K562 (cell line): ENCODE data around the gene BEST3. TPM values are rescaled to one million over a fixed set of nuclear protein-coding genes. Genes with fewer than 3 reads are reported as not detected.

Source experiments
- EZH2 ChIP-seq: IDR thresholded peaks from 2 replicates; pipeline ENCODE4 v1.6.1; 2012; ENCODE audit warnings: low read depth, mild to moderate bottlenecking, inconsistent platforms, low read length, borderline replicate concordance
- GATA2 ChIP-seq: sonication (generic); formaldehyde crosslinking; IDR thresholded peaks from 2 replicates; pipeline ENCODE4 v1.4.0; 2020; ENCODE audit warnings: mild to moderate bottlenecking, missing genetic modification reagents
- HOXB6 ChIP-seq: fragments of 250-450 bp; sonication (Bioruptor Pico); IDR thresholded peaks from 2 replicates; pipeline ENCODE4 v1.5.1; 2022; ENCODE audit warnings: mild to moderate bottlenecking, borderline replicate concordance
- KLF6 ChIP-seq: fragments of 250-450 bp; sonication (Bioruptor Pico); IDR thresholded peaks from 2 replicates; pipeline ENCODE4 v1.4.0; 2020; ENCODE audit warnings: mild to moderate bottlenecking, moderate library complexity, borderline replicate concordance
- MEIS2 ChIP-seq: fragments of 450-650 bp; IDR thresholded peaks from 2 replicates; pipeline ENCODE4 v1.6.1; 2014; ENCODE audit warnings: mild to moderate bottlenecking; ENCODE audit not compliant: partially characterized antibody
- SP1 ChIP-seq: sonication (generic); formaldehyde crosslinking; IDR thresholded peaks from 2 replicates; pipeline ENCODE4 v1.8.1; 2022; ENCODE audit warnings: mild to moderate bottlenecking, missing genetic modification reagents
- SRSF7 ChIP-seq: fragments of 200-400 bp; formaldehyde crosslinking; optimal IDR thresholded peaks from 2 replicates; pipeline ENCODE3; 2017; ENCODE audit warnings: mild to moderate bottlenecking, low read depth, low read length
- STAT5A ChIP-seq: IDR thresholded peaks from 2 replicates; pipeline ENCODE4 v1.6.1; 2012; ENCODE audit warnings: low read length, inconsistent platforms, borderline replicate concordance
- TFAM ChIP-seq: fragments of 250-450 bp; sonication (Bioruptor Pico); conservative IDR thresholded peaks from 2 replicates; pipeline ENCODE4 v1.5.0; 2021; ENCODE audit warnings: mild to moderate bottlenecking, moderate library complexity
- ZNF75A ChIP-seq: fragments of 450-650 bp; formaldehyde crosslinking; IDR thresholded peaks from 2 replicates; pipeline ENCODE4 v1.4.0; 2020; ENCODE audit warnings: mild to moderate bottlenecking
- polyA plus RNA-seq, 8 experiments: library from polyadenylated mRNA; depleted of rRNA in 4 of 8; stranded (reverse) in 5 of 8; unstranded in 3 of 8; fragments of >200 nt; fragmentation: Nextera tagmentation in 2 of 8; fragmentation: Illumina TruSeq in 1 of 8; extraction: Ambion mirVana in 2 of 8; extraction: Trizol in 1 of 8; gene quantifications; 2 replicates each; pipeline versions ENCODE4 v1.2.1 to v1.2.3, GENCODE V29; 2011 to 2014; ENCODE audit warnings: inconsistent platforms in 1 of 8, missing spikeins in 1 of 8
- total RNA-seq, 7 experiments: library from RNA; depleted of rRNA in 6 of 7; stranded (reverse); fragments of >200 nt in 6 of 7; fragmentation: Illumina TruSeq in 2 of 7; extraction: Trizol in 2 of 7; gene quantifications; 2 replicates each; pipeline versions ENCODE4 v1.2.1 to v1.2.3, GENCODE V29; 2011 to 2021; ENCODE audit warnings: low replicate concordance in 1 of 7
- TF ChIP-seq, protein P1 (sequence below), 2 experiments: IDR thresholded peaks in 1 of 2; conservative IDR thresholded peaks in 1 of 2; 2 replicates each; pipeline ENCODE4 v1.6.1; 2016; ENCODE audit warnings: low read depth in 2 of 2, mild to moderate bottlenecking in 1 of 2, missing compliant biosample characterization in 1 of 2, missing genetic modification characterization in 1 of 2, moderate library complexity in 1 of 2
- TF ChIP-seq, protein P2 (sequence below): fragments of 200-600 bp; sonication (generic); IDR thresholded peaks from one replicate; pipeline ENCODE4 v1.6.1; 2012; ENCODE audit warnings: mild to moderate bottlenecking, low read depth, low read length, inconsistent platforms
- TF ChIP-seq, protein P3 (sequence below): fragments of 250-450 bp; sonication (Bioruptor Pico); IDR thresholded peaks from 2 replicates; pipeline ENCODE4 v1.4.0; 2020; ENCODE audit warnings: borderline replicate concordance

BEST3 gene
- total and polyA plus RNA-seq, 9 of the 15 experiments (the other 6 are each of a cell fraction or from before 2014, with no cell fraction given): 0.15 TPM; not detected in 8

DNA sequence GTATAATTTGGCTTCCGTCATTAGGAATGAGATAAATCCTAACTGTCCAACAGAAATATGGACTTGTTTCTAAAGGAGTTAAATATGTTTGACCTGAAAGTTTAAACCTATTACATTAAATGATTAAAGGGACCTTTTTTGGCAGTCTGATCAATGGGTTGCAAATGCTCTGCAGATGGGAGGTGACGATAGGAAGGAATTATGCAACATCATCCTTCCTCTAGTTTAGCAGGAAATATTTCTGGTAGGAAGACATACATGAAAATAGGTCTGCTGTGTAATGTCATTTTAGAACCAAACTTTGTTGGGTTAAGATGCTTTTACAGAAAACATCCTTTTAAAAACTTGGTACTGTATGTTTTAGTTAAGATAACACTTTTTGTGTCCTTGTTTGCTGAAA lies 91.0 kb downstream of the BEST3 start (continued):
- TF ChIP-seq, protein P1, sequence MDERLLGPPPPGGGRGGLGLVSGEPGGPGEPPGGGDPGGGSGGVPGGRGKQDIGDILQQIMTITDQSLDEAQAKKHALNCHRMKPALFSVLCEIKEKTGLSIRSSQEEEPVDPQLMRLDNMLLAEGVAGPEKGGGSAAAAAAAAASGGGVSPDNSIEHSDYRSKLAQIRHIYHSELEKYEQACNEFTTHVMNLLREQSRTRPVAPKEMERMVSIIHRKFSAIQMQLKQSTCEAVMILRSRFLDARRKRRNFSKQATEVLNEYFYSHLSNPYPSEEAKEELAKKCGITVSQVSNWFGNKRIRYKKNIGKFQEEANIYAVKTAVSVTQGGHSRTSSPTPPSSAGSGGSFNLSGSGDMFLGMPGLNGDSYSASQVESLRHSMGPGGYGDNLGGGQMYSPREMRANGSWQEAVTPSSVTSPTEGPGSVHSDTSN (CRISPR knock-in tag; IDR thresholded peaks at IDR 0.05; ENCODE audit: low read depth): no peak
- TF ChIP-seq, protein P1 (tag; conservative IDR thresholded peaks at IDR 0.05; ENCODE audit: low read depth): peak; percentile 43
- TF ChIP-seq SP1 (CRISPR knock-in tag): no peak
- no peak for TF ChIP-seq GATA2 (CRISPR knock-in tag)
- no peak for TF ChIP-seq HOXB6 (CRISPR knock-in tag)
- TF ChIP-seq, protein P2, sequence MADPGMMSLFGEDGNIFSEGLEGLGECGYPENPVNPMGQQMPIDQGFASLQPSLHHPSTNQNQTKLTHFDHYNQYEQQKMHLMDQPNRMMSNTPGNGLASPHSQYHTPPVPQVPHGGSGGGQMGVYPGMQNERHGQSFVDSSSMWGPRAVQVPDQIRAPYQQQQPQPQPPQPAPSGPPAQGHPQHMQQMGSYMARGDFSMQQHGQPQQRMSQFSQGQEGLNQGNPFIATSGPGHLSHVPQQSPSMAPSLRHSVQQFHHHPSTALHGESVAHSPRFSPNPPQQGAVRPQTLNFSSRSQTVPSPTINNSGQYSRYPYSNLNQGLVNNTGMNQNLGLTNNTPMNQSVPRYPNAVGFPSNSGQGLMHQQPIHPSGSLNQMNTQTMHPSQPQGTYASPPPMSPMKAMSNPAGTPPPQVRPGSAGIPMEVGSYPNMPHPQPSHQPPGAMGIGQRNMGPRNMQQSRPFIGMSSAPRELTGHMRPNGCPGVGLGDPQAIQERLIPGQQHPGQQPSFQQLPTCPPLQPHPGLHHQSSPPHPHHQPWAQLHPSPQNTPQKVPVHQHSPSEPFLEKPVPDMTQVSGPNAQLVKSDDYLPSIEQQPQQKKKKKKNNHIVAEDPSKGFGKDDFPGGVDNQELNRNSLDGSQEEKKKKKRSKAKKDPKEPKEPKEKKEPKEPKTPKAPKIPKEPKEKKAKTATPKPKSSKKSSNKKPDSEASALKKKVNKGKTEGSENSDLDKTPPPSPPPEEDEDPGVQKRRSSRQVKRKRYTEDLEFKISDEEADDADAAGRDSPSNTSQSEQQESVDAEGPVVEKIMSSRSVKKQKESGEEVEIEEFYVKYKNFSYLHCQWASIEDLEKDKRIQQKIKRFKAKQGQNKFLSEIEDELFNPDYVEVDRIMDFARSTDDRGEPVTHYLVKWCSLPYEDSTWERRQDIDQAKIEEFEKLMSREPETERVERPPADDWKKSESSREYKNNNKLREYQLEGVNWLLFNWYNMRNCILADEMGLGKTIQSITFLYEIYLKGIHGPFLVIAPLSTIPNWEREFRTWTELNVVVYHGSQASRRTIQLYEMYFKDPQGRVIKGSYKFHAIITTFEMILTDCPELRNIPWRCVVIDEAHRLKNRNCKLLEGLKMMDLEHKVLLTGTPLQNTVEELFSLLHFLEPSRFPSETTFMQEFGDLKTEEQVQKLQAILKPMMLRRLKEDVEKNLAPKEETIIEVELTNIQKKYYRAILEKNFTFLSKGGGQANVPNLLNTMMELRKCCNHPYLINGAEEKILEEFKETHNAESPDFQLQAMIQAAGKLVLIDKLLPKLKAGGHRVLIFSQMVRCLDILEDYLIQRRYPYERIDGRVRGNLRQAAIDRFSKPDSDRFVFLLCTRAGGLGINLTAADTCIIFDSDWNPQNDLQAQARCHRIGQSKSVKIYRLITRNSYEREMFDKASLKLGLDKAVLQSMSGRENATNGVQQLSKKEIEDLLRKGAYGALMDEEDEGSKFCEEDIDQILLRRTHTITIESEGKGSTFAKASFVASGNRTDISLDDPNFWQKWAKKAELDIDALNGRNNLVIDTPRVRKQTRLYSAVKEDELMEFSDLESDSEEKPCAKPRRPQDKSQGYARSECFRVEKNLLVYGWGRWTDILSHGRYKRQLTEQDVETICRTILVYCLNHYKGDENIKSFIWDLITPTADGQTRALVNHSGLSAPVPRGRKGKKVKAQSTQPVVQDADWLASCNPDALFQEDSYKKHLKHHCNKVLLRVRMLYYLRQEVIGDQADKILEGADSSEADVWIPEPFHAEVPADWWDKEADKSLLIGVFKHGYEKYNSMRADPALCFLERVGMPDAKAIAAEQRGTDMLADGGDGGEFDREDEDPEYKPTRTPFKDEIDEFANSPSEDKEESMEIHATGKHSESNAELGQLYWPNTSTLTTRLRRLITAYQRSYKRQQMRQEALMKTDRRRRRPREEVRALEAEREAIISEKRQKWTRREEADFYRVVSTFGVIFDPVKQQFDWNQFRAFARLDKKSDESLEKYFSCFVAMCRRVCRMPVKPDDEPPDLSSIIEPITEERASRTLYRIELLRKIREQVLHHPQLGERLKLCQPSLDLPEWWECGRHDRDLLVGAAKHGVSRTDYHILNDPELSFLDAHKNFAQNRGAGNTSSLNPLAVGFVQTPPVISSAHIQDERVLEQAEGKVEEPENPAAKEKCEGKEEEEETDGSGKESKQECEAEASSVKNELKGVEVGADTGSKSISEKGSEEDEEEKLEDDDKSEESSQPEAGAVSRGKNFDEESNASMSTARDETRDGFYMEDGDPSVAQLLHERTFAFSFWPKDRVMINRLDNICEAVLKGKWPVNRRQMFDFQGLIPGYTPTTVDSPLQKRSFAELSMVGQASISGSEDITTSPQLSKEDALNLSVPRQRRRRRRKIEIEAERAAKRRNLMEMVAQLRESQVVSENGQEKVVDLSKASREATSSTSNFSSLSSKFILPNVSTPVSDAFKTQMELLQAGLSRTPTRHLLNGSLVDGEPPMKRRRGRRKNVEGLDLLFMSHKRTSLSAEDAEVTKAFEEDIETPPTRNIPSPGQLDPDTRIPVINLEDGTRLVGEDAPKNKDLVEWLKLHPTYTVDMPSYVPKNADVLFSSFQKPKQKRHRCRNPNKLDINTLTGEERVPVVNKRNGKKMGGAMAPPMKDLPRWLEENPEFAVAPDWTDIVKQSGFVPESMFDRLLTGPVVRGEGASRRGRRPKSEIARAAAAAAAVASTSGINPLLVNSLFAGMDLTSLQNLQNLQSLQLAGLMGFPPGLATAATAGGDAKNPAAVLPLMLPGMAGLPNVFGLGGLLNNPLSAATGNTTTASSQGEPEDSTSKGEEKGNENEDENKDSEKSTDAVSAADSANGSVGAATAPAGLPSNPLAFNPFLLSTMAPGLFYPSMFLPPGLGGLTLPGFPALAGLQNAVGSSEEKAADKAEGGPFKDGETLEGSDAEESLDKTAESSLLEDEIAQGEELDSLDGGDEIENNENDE: no peak
- TF ChIP-seq SRSF7: no peak
- TF ChIP-seq MEIS2: peak; percentile 57
- no peak for TF ChIP-seq EZH2
- TF ChIP-seq TFAM (CRISPR knock-in tag): no peak
- no peak for TF ChIP-seq ZNF75A (CRISPR knock-in tag)
- TF ChIP-seq, protein P3, sequence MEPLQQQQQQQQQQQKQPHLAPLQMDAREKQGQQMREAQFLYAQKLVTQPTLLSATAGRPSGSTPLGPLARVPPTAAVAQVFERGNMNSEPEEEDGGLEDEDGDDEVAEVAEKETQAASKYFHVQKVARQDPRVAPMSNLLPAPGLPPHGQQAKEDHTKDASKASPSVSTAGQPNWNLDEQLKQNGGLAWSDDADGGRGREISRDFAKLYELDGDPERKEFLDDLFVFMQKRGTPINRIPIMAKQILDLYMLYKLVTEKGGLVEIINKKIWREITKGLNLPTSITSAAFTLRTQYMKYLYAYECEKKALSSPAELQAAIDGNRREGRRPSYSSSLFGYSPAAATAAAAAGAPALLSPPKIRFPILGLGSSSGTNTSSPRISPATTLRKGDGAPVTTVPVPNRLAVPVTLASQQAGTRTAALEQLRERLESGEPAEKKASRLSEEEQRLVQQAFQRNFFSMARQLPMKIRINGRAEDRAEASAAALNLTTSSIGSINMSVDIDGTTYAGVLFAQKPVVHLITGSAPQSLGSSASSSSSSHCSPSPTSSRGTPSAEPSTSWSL (CRISPR knock-in tag): no peak
- TF ChIP-seq KLF6 (CRISPR knock-in tag): no peak
- TF ChIP-seq STAT5A: no peak
